ENCODE results near the gene MEOX2.

GRCh38 chr7:15602236-15602635, 84.2 kb downstream of the MEOX2 start:
- TF ChIP-seq POLR2A (IDR thresholded peaks at IDR 0.05) (no peak), CTCF (IDR thresholded peaks at IDR 0.05) (no peak), POLR2AphosphoS5 (IDR thresholded peaks at IDR 0.05) (no peak), EP300 (IDR thresholded peaks at IDR 0.05; ENCODE audit: low read depth) (no peak)

All from transverse colon (tissue), 4 donors.